Measurements from ENCODE around the gene TLR7.
A peak's percentile ranks its signal among the peaks of the same experiment; 100 is the strongest.

The TLR7 gene

GRCh38 chrX:12891171-12891570 is 24.3 kb downstream of the TLR7 start:
- DNase-seq (ENCODE audit: low spot score), result no peak

GRCh38 chrX:12891915-12892506 is 25.1 kb downstream of the TLR7 start:
- DNase-seq (ENCODE audit: low spot score), result no peak

- DNase-seq (ENCODE audit: low spot score), result no peak
These were observed 25.8 kb downstream of the TLR7 start for GRCh38 chrX:12892716-12893115.

GRCh38 chrX:12894074-12895030 is 27.5 kb downstream of the TLR7 start:
- DNase-seq (ENCODE audit: low spot score), result peak; percentile 15

- no peak for DNase-seq (ENCODE audit: low spot score)
These were observed 29.0 kb downstream of the TLR7 start for GRCh38 chrX:12895866-12896265.

- DNase-seq (ENCODE audit: low spot score), result no peak
These were observed 30.1 kb downstream of the TLR7 start for GRCh38 chrX:12896935-12897334.

GRCh38 chrX:12898073-12898472 is 31.2 kb downstream of the TLR7 start:
- DNase-seq (ENCODE audit: low spot score), result no peak

- no peak for DNase-seq (ENCODE audit: low spot score)
These were observed 32.6 kb downstream of the TLR7 start for GRCh38 chrX:12899506-12899905.

- DNase-seq (ENCODE audit: low spot score), result peak; percentile 67
These were observed 34.6 kb downstream of the TLR7 start for GRCh38 chrX:12901486-12901885.

GRCh38 chrX:12903646-12904045 is 36.8 kb downstream of the TLR7 start:
- DNase-seq (ENCODE audit: low spot score), result no peak

GRCh38 chrX:12906046-12906761 is 39.3 kb downstream of the TLR7 start, which contains the start of gene TLR8:
TSS of gene TLR8 (plus strand) at chrX:12906620. CDS start at chrX:12906707, 87 bp downstream.
- no peak for DNase-seq (ENCODE audit: low spot score)

GRCh38 chrX:12910423-12911121 is 43.7 kb downstream of the TLR7 start:
- no peak for DNase-seq (ENCODE audit: low spot score)

GRCh38 chrX:12911122-12911470 is 44.2 kb downstream of the TLR7 start:
- no peak for DNase-seq (ENCODE audit: low spot score)

- no peak for DNase-seq (ENCODE audit: low spot score)
These were observed 46.1 kb downstream of the TLR7 start for GRCh38 chrX:12912791-12913482.

GRCh38 chrX:12917753-12918152 is 50.9 kb downstream of the TLR7 start:
- no peak for DNase-seq (ENCODE audit: low spot score)

GRCh38 chrX:12919051-12919450 is 52.2 kb downstream of the TLR7 start:
- no peak for DNase-seq (ENCODE audit: low spot score)

- no peak for DNase-seq (ENCODE audit: low spot score)
These were observed 52.7 kb downstream of the TLR7 start for GRCh38 chrX:12919620-12920019.

GRCh38 chrX:12920990-12921389 is 54.1 kb downstream of the TLR7 start:
- DNase-seq (ENCODE audit: low spot score), result no peak

- no peak for DNase-seq (ENCODE audit: low spot score)
These were observed 55.2 kb downstream of the TLR7 start for GRCh38 chrX:12921886-12922598.

GRCh38 chrX:12922599-12922919 is 55.7 kb downstream of the TLR7 start:
- DNase-seq (ENCODE audit: low spot score), result no peak

GRCh38 chrX:12929701-12930100 is 62.8 kb downstream of the TLR7 start:
- DNase-seq (ENCODE audit: low spot score), result no peak

Data from activated CD4-positive, alpha-beta T cell treated with anti-CD3 and anti-CD28 coated beads, Interleukin-2, Interleukin-4, amounts not matched to agents 100 ng/mL and 50 ng/mL, durations not matched to agents 16 hours and 8 hours (primary cell).